GM12864 (cell line): Measurements from ENCODE around the gene POR.

Experiments
- DNase-seq: peaks from one replicate; pipeline ENCODE4 v3.0.0-alpha.2; 2011; ENCODE audit warnings: low read depth
- H3K4me3 ChIP-seq: 2 replicates; pipeline ENCODE4 v1.5.1; 2011; ENCODE audit warnings: mild to moderate bottlenecking, low read depth, low read length, control low read depth
- TF ChIP-seq, protein P1 (sequence below): IDR thresholded peaks from 2 replicates; pipeline ENCODE4 v1.5.1; 2011; ENCODE audit warnings: low read depth, mild to moderate bottlenecking, moderate library complexity, low read length, control low read depth, inconsistent platforms; ENCODE audit errors: missing control alignments

The POR gene

DNA sequence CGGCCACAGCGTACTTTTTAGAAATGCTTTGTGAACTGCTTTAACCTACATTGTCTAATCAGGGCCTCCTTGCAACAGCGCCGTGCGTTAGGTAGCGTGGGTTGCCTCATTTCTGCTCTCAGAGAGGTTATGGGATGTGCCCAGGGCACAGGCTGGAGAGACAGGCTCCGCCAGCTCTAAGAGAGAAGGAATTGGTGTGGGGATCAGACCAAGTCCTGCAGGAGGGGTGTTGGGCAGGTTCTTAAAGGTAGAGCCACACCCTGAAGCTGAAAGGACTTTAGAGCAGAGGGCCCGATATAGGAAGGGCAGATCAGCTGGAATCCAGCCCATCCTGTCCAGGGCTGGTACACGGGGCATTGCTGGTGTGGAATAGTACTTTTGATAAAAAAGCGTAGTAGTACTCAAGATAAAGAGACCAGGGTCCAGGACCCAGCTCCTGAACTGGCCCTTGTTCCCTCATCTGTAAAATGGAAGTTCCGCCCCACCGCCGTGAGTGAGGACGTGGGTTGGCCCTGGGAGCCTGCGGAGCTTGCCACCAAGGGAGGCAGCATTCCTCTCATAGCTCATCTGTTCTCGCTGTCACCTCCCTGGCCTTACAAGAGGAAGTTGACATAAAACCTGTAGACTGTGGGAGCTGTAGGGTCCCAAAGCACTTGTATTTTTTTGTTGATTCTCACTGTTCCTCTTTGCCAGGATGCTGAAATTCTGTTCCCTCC is 42.2 kb downstream of the POR start:
- no peak overlapping the region for H3K4me3 ChIP-seq
- TF ChIP-seq, protein P1, sequence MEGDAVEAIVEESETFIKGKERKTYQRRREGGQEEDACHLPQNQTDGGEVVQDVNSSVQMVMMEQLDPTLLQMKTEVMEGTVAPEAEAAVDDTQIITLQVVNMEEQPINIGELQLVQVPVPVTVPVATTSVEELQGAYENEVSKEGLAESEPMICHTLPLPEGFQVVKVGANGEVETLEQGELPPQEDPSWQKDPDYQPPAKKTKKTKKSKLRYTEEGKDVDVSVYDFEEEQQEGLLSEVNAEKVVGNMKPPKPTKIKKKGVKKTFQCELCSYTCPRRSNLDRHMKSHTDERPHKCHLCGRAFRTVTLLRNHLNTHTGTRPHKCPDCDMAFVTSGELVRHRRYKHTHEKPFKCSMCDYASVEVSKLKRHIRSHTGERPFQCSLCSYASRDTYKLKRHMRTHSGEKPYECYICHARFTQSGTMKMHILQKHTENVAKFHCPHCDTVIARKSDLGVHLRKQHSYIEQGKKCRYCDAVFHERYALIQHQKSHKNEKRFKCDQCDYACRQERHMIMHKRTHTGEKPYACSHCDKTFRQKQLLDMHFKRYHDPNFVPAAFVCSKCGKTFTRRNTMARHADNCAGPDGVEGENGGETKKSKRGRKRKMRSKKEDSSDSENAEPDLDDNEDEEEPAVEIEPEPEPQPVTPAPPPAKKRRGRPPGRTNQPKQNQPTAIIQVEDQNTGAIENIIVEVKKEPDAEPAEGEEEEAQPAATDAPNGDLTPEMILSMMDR = no peak
- DNase-seq = no peak

DNA sequence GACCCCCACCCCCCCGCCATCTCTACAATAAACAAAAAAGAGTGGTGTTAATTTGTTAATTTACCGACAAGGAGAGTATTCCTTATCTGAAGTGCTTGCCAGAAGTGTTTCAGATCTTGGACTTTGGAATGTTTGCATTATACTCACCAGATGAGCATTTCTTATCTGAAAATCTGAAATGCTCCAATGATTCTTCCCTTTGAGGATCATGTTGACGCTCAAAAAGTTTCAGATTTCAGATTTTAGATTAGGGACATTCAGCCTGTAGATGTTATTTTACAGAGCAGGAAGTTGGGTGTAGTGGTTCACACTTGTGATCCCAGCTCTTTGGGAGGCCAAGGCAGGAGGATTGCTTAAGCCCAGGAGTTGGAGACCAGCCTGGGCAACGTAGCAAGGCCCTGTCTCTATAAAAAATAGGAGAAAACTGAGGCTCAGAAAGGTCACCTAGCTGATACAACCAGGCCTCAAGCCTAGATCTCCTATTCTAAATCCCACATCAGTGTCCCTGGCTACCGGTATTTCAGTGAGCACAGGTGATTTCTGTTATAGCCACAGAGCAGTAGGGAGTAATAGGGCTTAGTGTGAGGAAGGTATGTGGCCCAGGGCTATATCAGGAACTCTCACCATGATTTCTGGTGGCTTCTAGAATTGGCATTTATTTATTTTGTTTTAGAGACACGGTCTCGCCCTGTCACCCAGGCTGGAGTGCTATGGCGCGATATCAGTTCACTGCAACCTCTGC is 44.0 kb downstream of the POR start:
- no peak overlapping the region for H3K4me3 ChIP-seq
- TF ChIP-seq, protein P1 = no peak
- DNase-seq = no peak

DNA sequence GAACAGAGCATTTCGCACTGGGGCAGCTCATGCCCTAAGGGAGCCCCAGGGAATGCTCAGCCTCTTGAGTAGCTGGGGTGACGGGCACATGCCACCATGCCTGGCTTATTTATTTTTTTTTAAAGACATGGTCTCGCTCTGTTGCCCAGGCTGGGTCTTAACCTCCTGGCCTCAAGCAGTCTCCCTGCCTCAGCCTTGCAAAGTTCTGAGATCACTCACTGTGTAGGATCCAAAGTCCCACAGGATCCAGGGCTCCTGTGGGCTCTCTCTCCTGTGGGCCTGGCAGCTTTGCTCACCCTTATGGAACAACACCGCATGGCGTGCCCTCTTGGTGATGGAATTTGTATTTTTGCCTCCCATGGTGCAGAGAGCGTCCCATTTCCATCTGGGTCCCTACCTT is 45.4 kb downstream of the POR start:
- H3K4me3 ChIP-seq = no peak overlapping the region
- no peak for DNase-seq
- TF ChIP-seq, protein P1 = no peak

DNA sequence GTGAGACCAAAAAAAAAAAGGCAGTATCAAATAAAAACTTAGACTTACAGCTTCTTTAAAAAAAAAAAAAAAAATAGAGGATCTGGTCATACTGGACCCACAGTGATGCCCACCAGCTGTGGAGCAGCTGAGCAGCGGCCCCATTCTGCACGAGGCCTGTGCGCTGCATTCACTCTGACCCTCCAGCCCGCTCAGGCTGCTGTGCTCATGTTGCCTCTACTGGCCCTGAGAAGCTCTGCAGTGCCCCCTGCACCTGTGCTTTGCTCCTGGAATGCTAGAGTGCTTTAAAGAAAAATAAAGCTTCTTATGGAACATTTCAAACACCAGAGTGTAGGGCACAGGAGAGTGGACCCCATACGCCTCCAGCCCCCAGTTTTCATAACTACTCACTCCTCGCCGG is 46.3 kb downstream of the POR start:
- no peak for DNase-seq
- no peak overlapping the region for H3K4me3 ChIP-seq
- TF ChIP-seq, protein P1 = no peak

DNA sequence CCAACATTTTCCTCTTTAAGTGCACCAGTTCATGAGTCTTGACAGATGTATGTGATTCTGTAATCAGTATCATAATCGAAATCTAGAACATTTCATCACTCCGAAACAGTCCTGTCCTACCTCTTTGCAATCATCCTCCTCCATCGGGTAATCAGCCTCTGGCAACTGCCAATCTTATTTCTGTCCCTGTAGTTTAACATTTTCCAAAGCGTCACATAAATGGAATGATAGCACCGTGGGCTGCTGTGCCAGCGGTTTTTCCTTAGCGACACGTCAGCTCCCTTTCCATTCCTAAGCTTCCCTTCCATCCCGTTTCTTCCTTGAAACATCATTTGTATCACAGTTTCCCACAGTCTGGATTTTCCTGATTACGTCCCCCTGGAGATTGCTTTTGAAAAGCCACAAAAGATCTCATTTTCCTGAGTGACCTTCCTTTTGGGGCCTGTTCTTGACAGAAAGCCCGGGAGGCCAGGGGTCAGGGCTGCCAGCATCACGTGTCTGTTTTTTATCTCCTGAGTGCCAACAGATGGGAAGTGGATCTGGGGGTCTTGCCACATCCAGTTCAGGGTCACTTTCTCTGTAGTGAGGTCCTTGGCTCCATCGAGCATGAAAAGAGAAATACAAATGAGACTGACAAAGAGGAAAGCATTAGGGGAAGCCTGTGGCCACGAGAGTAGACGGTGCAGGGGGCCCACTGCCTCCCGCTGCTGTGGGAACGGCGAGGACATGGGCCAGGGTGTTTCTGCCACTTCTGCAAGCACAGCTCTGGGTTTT is 47.8 kb downstream of the POR start:
- TF ChIP-seq, protein P1 = no peak
- DNase-seq = no peak
- no peak overlapping the region for H3K4me3 ChIP-seq

DNA sequence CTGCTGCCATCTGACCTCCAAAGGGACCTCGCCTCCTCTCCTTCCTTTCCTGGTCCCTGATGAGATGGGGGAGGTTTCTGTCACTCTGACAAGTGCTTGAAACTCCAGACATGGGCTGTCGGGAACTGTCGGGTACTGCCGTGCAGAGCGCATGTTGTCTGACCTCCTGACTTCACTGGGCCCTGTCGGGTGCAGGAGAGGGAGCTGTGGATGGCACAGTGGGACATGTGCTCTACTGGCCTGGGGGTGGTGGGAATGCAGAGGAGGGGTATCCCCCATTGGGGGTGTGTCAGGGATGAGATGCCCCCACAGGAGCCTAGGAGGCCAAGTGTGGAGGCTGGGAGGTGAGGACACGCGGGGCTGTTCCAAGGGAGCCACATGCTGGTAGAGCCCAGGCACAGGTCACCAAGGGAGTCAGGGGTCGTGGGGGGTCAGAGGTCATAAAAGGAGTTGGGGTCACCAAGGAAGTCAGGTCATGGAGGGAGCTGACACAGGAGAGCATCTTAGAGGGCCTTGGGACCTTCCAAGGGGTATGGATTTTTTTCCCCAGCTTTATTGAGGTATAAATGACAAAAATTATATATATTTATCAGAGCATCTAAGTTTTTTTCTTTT is 48.5 kb downstream of the POR start:
- DNase-seq = no peak
- TF ChIP-seq, protein P1 = no peak
- H3K4me3 ChIP-seq = no peak overlapping the region
